ENCODE measurements around the gene SNRK.

SNRK gene

DNA sequence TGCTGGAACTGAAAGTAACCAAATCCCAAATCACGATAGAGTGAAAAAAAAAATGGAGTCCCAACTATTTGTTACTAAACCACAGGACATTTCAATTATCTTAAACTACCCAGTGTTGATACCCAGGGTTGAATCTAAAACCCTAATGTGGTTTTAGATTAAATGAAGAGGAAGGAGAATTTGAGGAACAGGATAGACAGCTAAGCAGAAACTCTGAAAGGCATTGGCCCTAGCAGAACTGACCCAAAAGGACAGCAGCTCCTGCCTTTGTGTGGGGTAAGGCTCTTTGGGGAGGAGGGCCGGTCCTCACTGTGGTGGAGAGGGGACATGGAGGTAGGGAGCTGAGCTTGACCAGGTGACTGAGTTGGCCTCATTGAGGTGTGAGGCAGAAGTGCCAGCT lies 30.7 kb upstream of the SNRK start:
- Histone ChIP-seq H3K27me3 (ENCODE audit: control insufficient read depth, insufficient read depth, low read length) (no peaks in the 10 kb centered on the region), H3K4me1 (ENCODE audit: control insufficient read depth, insufficient read depth, low read length) (no peaks in the 10 kb centered on the region), H3K9ac (ENCODE audit: low read length) (no peak overlapping the region), H3K36me3 (ENCODE audit: control insufficient read depth, insufficient read depth, low read length) (no peaks in the 10 kb centered on the region), H3K9me3 (ENCODE audit: control insufficient read depth, low read length) (no peaks in the 10 kb centered on the region), H3K4me3 (ENCODE audit: low read length) (no peak overlapping the region)

DNA sequence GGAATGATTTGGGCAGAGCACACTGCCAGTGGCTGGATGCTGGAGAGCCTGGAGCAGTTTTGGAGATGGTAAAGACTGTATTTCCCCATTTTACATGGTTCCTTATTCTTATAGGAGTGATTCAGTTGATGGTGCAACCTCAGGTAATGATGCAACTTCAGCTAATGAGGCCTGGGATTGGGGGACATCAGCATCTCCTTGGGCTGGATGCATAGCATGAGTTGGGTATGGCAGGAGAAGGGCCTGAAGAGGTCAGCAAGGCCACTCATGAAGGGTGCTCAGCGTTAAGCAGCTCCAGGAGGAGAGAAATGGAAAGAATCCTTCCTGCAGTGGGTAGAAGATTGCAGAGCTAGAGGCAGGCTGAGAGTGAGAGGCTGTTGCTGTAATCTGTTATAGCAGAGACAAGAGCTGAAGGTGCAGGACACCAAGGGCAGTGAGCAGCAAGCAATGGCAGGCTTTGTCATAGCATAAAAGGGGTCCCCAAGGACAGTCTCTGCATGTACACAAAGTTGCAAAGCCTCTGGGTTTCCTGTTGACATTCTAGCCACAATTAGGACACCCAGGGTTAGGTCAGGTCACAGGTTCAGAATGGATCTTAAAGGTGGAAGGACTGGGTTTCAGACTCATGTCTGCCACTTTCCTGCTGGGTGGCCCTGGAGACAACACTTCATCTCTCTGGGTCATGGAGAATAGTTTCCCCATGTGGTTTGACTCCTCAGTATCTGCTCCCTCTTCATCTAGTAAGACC lies 29.5 kb upstream of the SNRK start:
- Histone ChIP-seq H3K27me3 (ENCODE audit: control insufficient read depth, insufficient read depth, low read length) (no peaks in the 10 kb centered on the region), H3K36me3 (ENCODE audit: control insufficient read depth, insufficient read depth, low read length) (no peaks in the 10 kb centered on the region), H3K4me1 (ENCODE audit: control insufficient read depth, insufficient read depth, low read length) (no peaks in the 10 kb centered on the region), H3K9ac (ENCODE audit: low read length) (no peak overlapping the region), H3K9me3 (ENCODE audit: control insufficient read depth, low read length) (no peaks in the 10 kb centered on the region), H3K4me3 (ENCODE audit: low read length) (no peak overlapping the region)

DNA sequence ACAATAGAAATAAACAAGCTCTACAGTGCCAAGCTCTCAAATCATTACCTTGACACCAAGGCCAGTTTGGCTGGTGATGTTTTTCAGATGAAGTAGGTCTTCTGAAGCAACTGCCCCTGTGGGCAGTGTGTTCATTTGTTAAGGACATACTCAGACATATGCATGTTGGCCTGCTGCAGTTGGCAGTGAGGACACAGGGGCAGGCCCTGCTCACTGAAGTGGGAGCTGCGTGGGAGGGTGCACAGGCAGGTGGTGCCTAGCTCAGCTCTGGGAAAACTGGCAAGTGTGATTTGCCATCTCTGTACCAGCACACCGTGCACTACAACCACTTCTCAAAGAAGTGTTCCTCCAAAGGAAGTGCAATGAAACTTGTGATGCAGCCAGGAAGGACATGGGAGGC lies 28.5 kb upstream of the SNRK start:
- no peaks in the 10 kb centered on the region for H3K9me3 ChIP-seq (ENCODE audit: control insufficient read depth, low read length)
- no peaks in the 10 kb centered on the region for H3K27me3 ChIP-seq (ENCODE audit: control insufficient read depth, insufficient read depth, low read length)
- no peaks in the 10 kb centered on the region for H3K36me3 ChIP-seq (ENCODE audit: control insufficient read depth, insufficient read depth, low read length)
- no peaks in the 10 kb centered on the region for H3K4me1 ChIP-seq (ENCODE audit: control insufficient read depth, insufficient read depth, low read length)
- no peak overlapping the region for H3K9ac ChIP-seq (ENCODE audit: low read length)
- no peak overlapping the region for H3K4me3 ChIP-seq (ENCODE audit: low read length)

DNA sequence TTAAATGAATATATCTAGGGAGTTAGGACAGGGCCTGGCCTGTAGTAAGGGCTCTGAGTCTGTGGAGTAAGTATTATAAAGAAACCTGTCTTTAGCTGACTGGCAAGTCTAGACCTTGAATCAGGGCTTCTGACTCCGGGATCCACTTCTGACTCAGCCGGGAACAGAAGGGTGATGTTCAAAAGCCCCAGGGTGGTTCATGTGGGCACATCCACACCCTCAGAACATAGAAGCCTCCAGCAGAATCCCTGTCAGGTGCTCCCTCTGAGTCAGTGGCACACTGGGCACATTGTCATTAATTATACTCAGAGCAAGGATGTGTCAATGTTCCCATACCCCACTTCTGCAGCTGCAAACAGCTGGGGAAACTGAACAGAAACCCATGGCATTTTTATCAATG lies 26.7 kb upstream of the SNRK start:
- Histone ChIP-seq H3K9ac (ENCODE audit: low read length) (no peak overlapping the region), H3K4me1 (ENCODE audit: control insufficient read depth, insufficient read depth, low read length) (no peaks in the 10 kb centered on the region), H3K4me3 (ENCODE audit: low read length) (no peak overlapping the region), H3K9me3 (ENCODE audit: control insufficient read depth, low read length) (no peaks in the 10 kb centered on the region), H3K27me3 (ENCODE audit: control insufficient read depth, insufficient read depth, low read length) (no peaks in the 10 kb centered on the region), H3K36me3 (ENCODE audit: control insufficient read depth, insufficient read depth, low read length) (no peaks in the 10 kb centered on the region)

DNA sequence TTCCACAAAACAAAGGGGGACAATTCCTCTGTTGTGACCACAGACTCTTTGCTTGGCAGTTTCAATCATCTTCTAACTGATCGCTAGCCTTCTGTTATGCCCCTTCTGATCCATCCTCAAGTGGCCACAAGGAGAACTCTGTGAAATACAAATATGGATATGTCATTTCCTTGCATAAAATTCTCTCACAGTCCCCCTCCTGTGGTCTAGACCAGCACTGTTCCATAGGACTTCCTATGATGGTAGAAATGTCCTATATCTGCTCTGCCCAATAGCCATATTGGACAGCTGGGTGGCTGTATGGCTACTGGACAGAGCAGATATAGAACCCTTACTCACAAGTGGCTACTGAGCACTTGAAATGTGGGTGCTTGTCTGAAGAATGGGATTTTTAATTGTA lies 25.9 kb upstream of the SNRK start:
- Histone ChIP-seq H3K9me3 (ENCODE audit: control insufficient read depth, low read length) (no peaks in the 10 kb centered on the region), H3K4me3 (ENCODE audit: low read length) (no peak overlapping the region), H3K36me3 (ENCODE audit: control insufficient read depth, insufficient read depth, low read length) (no peaks in the 10 kb centered on the region), H3K27me3 (ENCODE audit: control insufficient read depth, insufficient read depth, low read length) (no peaks in the 10 kb centered on the region), H3K4me1 (ENCODE audit: control insufficient read depth, insufficient read depth, low read length) (no peaks in the 10 kb centered on the region), H3K9ac (ENCODE audit: low read length) (no peak overlapping the region)

DNA sequence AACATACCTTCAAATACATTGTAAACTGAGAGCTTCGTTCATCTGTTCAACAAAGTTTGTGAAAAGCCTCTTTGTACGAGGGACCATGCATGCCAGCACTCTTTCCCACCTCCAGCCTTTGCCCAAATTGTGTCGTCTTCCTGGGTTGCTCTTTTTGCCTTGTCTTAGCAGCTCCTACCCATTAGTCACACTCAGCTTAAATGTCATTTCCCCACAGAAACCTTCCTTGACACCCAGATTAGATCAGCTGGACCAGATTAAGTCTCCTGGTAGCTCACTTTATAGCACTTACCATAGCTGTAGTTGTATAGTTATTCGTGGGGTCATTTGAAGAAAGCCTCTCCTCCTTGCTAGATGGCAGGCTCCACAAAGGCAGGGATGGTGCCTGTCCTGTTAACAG lies 24.1 kb upstream of the SNRK start:
- H3K36me3 ChIP-seq (ENCODE audit: control insufficient read depth, insufficient read depth, low read length): no peaks in the 10 kb centered on the region
- no peak overlapping the region for H3K4me3 ChIP-seq (ENCODE audit: low read length)
- H3K9ac ChIP-seq (ENCODE audit: low read length): no peak overlapping the region
- no peaks in the 10 kb centered on the region for H3K9me3 ChIP-seq (ENCODE audit: control insufficient read depth, low read length)
- H3K27me3 ChIP-seq (ENCODE audit: control insufficient read depth, insufficient read depth, low read length): no peaks in the 10 kb centered on the region
- no peaks in the 10 kb centered on the region for H3K4me1 ChIP-seq (ENCODE audit: control insufficient read depth, insufficient read depth, low read length)

DNA sequence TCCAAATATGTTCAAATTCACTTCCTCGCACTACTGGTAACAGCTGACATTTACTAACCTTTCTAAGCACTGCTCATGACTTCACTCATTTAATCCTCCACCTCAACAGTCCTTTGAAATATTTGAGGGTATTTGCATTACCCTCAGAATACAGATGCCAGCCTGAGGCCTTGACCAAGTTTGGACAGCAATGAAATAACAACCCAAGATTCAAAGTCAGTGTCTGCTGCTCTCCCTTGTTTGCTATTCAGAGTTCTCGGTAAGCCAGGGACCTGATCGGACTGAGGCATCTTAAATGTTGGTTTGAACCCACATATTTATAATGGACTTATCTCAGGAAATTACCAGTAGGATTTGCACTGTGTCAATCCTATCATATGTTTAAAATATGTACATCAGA lies 19.9 kb upstream of the SNRK start:
- Histone ChIP-seq H3K4me1 (ENCODE audit: control insufficient read depth, insufficient read depth, low read length) (no peaks in the 10 kb centered on the region), H3K9me3 (ENCODE audit: control insufficient read depth, low read length) (no peaks in the 10 kb centered on the region), H3K36me3 (ENCODE audit: control insufficient read depth, insufficient read depth, low read length) (no peaks in the 10 kb centered on the region), H3K27me3 (ENCODE audit: control insufficient read depth, insufficient read depth, low read length) (no peaks in the 10 kb centered on the region), H3K4me3 (ENCODE audit: low read length) (no peak overlapping the region), H3K9ac (ENCODE audit: low read length) (no peak overlapping the region)

DNA sequence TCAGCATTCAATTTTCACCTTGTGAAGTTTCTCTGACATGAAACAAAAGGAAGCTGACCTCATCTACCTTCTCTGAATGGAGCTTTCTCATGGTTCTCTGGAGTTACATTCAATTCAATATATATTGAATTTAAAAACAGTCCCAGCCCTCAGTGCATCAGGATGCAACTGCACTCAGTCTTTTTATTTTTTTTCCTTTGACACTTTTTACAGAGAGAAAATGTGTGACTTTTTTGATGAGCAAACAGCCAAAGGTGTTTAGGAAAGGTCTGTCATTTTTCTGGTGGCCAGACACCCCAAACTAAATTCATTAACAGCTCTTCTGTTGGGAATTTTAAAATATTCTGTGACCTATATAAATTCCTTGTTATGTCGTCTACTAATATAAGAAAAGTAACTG lies 19.3 kb upstream of the SNRK start:
- no peaks in the 10 kb centered on the region for H3K9me3 ChIP-seq (ENCODE audit: control insufficient read depth, low read length)
- no peak overlapping the region for H3K4me3 ChIP-seq (ENCODE audit: low read length)
- no peaks in the 10 kb centered on the region for H3K27me3 ChIP-seq (ENCODE audit: control insufficient read depth, insufficient read depth, low read length)
- no peaks in the 10 kb centered on the region for H3K36me3 ChIP-seq (ENCODE audit: control insufficient read depth, insufficient read depth, low read length)
- H3K4me1 ChIP-seq (ENCODE audit: control insufficient read depth, insufficient read depth, low read length): no peaks in the 10 kb centered on the region
- no peak overlapping the region for H3K9ac ChIP-seq (ENCODE audit: low read length)

DNA sequence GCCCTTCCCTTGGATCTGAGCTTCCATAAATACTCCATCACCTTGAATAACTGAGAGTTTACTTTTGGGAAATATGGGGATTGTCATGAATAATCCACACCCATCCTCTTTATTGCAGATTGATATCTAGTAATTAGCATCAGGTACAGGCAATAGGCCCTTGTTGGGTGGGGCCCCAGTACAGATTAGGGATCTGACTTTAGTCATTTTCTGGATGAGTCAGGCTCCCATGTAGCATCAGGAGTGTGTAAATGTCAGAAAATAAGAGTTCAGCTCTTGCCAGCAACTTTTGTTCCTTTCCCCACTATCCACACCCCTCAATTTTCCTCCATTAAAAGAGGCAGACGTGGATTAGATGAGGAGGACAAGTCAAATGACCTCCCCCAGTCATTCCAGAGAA lies 17.7 kb upstream of the SNRK start:
- Histone ChIP-seq H3K4me1 (ENCODE audit: control insufficient read depth, insufficient read depth, low read length) (no peaks in the 10 kb centered on the region), H3K36me3 (ENCODE audit: control insufficient read depth, insufficient read depth, low read length) (no peaks in the 10 kb centered on the region), H3K9me3 (ENCODE audit: control insufficient read depth, low read length) (no peaks in the 10 kb centered on the region), H3K9ac (ENCODE audit: low read length) (no peak overlapping the region), H3K4me3 (ENCODE audit: low read length) (no peak overlapping the region), H3K27me3 (ENCODE audit: control insufficient read depth, insufficient read depth, low read length) (no peaks in the 10 kb centered on the region)

DNA sequence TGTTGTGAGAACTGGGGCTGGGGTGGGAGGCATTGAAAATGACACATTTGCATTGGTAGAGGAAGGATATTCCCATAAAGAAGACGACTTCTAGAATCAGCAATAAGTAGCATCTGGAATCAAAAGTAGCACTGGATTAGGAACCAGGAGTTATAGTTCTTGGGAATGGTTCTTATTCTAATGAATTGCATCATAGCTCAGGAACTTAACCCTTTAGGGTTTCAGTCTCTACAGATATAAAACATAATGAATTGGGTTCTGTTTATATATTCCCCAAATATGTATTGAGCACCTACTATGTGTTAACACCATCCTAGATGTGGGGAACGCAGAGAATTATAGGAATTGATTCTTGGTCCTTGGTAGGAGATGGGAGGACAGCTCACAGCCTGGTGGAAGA lies 16.3 kb upstream of the SNRK start:
- no peaks in the 10 kb centered on the region for H3K9me3 ChIP-seq (ENCODE audit: control insufficient read depth, low read length)
- no peaks in the 10 kb centered on the region for H3K27me3 ChIP-seq (ENCODE audit: control insufficient read depth, insufficient read depth, low read length)
- no peaks in the 10 kb centered on the region for H3K4me1 ChIP-seq (ENCODE audit: control insufficient read depth, insufficient read depth, low read length)
- no peaks in the 10 kb centered on the region for H3K36me3 ChIP-seq (ENCODE audit: control insufficient read depth, insufficient read depth, low read length)
- no peak overlapping the region for H3K4me3 ChIP-seq (ENCODE audit: low read length)
- H3K9ac ChIP-seq (ENCODE audit: low read length): no peak overlapping the region

DNA sequence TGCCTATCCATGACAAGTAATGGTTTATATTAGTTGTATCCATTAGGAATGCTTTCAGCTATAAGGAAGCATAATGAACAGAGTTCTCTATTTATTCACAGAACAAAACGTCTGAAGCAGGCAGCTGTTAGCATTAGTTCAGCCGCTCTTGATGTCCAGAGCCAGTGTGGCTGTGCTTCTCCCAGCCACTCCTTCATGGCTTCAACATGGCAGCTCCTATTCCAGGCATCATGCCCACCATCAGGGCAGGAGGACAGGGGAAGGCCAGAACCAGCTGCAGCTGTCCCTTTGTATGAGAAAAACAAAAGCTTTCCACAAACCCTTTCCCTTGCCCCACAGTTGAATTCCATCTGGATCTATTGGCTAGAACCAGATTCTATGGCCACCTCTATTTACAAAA lies 12.9 kb upstream of the SNRK start:
- H3K36me3 ChIP-seq (ENCODE audit: control insufficient read depth, insufficient read depth, low read length): no peaks in the 10 kb centered on the region
- H3K4me1 ChIP-seq (ENCODE audit: control insufficient read depth, insufficient read depth, low read length): no peaks in the 10 kb centered on the region
- no peaks in the 10 kb centered on the region for H3K27me3 ChIP-seq (ENCODE audit: control insufficient read depth, insufficient read depth, low read length)
- no peak overlapping the region for H3K4me3 ChIP-seq (ENCODE audit: low read length)
- no peaks in the 10 kb centered on the region for H3K9me3 ChIP-seq (ENCODE audit: control insufficient read depth, low read length)
- H3K9ac ChIP-seq (ENCODE audit: low read length): no peak overlapping the region

DNA sequence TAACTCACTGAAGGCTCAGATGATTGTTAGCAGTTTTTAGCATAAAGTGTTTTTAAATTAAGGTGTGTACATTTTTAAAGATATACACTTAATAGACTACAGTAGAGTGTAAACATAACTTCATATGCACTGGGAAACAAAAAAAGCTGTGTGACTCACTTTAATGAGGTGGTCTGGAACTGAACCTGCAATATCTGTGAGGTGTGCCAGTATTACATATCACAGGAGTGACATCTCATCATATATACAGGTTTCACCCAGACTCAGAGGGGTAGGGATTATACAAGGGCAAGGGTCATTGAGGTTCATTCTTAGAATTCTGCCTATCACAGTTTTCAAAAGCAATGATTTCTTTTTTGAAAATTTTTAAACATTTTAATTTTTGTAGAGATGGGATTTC lies 7.3 kb upstream of the SNRK start:
- Histone ChIP-seq H3K27me3 (ENCODE audit: control insufficient read depth, insufficient read depth, low read length) (no peaks in the 10 kb centered on the region), H3K4me3 (ENCODE audit: low read length) (no peak overlapping the region), H3K9ac (ENCODE audit: low read length) (no peak overlapping the region), H3K9me3 (ENCODE audit: control insufficient read depth, low read length) (no peaks in the 10 kb centered on the region), H3K36me3 (ENCODE audit: control insufficient read depth, insufficient read depth, low read length) (no peaks in the 10 kb centered on the region), H3K4me1 (ENCODE audit: control insufficient read depth, insufficient read depth, low read length) (no peaks in the 10 kb centered on the region)

DNA sequence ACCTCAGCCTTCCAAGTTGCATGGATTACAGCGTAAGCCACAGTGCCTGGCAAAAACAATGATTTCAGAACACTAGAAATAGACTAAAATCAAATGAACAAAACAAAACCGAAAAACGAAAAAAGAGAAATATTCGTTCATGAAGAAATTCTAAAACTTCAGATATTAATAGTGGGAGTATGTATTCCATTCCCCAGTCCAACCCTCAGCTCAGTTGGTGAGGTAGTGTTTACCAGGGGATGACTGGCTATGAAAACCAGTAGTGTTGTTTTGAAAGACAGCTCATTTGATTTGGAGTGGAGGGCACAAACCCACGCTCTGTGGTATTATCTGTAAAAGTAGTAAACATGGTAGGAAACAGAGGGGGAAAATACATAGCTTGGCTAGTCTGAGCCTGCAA lies 6.8 kb upstream of the SNRK start:
- Histone ChIP-seq H3K4me1 (ENCODE audit: control insufficient read depth, insufficient read depth, low read length) (no peaks in the 10 kb centered on the region), H3K4me3 (ENCODE audit: low read length) (no peak overlapping the region), H3K36me3 (ENCODE audit: control insufficient read depth, insufficient read depth, low read length) (no peaks in the 10 kb centered on the region), H3K9ac (ENCODE audit: low read length) (no peak overlapping the region), H3K27me3 (ENCODE audit: control insufficient read depth, insufficient read depth, low read length) (no peaks in the 10 kb centered on the region), H3K9me3 (ENCODE audit: control insufficient read depth, low read length) (no peaks in the 10 kb centered on the region)
